LNCaP clone FGC (cell line): ENCODE data around the gene TAF1C.

Experiments used
- DNase-seq: peaks from one replicate; pipeline ENCODE4 v3.0.0-alpha.2; 2011; ENCODE audit warnings: low read depth
- H3K4me3 ChIP-seq: 2 replicates; pipeline ENCODE4 v1.5.1; 2011; ENCODE audit warnings: mild to moderate bottlenecking, low read depth, low read length, control low read depth
- TF ChIP-seq, protein P1 (sequence below): IDR thresholded peaks from 2 replicates; pipeline ENCODE4 v1.5.1; 2012; ENCODE audit warnings: mild to moderate bottlenecking; ENCODE audit not compliant: control insufficient read depth, insufficient read depth; ENCODE audit errors: extremely low read depth

TAF1C gene, protein sequence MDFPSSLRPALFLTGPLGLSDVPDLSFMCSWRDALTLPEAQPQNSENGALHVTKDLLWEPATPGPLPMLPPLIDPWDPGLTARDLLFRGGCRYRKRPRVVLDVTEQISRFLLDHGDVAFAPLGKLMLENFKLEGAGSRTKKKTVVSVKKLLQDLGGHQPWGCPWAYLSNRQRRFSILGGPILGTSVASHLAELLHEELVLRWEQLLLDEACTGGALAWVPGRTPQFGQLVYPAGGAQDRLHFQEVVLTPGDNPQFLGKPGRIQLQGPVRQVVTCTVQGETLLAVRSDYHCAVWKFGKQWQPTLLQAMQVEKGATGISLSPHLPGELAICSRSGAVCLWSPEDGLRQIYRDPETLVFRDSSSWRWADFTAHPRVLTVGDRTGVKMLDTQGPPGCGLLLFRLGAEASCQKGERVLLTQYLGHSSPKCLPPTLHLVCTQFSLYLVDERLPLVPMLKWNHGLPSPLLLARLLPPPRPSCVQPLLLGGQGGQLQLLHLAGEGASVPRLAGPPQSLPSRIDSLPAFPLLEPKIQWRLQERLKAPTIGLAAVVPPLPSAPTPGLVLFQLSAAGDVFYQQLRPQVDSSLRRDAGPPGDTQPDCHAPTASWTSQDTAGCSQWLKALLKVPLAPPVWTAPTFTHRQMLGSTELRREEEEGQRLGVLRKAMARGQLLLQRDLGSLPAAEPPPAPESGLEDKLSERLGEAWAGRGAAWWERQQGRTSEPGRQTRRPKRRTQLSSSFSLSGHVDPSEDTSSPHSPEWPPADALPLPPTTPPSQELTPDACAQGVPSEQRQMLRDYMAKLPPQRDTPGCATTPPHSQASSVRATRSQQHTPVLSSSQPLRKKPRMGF

DNA sequence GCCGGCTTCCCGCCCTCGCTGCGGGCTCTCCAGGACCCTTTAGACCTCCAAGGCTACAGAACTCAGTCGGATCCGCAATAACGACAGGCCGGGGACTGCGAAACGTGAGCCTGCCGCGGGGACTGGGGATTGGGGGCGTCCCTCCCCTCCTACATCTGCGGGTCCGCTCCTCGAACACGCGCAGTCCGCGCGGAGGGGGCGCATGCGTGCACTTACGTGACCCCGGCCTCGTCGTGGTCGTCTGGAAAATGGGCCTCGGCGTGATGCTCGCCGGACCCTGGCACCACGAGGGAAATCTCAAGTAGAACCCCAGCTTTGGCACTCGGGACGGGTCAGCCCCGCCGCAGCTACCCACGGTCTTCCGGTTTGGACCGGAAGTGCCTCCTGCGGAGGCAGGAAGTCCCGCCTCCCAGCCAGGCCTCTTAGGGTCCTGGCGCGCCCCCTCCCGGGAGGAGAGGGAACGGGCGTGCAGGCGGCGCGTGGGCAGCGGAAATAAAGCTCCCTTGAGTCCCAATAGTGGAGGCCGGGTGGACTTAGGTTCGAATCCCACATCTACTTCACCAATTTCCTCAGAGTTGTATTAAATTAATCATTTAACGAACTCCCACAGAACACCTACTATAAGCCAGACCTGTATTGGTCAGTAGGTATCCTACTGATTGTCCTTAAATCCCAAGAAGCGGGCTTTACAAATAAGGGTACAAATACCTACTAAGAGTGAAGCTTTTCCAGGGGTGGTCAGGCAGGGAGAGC is at the start of gene TAF1C:
Gene TAF1C, minus strand, starts transcription at position 373 of the 753 bp plus-strand sequence. CDS start 2,069 bp downstream, outside the sequence.
- DNase-seq: peak; percentile 75
- TF ChIP-seq, protein P1, sequence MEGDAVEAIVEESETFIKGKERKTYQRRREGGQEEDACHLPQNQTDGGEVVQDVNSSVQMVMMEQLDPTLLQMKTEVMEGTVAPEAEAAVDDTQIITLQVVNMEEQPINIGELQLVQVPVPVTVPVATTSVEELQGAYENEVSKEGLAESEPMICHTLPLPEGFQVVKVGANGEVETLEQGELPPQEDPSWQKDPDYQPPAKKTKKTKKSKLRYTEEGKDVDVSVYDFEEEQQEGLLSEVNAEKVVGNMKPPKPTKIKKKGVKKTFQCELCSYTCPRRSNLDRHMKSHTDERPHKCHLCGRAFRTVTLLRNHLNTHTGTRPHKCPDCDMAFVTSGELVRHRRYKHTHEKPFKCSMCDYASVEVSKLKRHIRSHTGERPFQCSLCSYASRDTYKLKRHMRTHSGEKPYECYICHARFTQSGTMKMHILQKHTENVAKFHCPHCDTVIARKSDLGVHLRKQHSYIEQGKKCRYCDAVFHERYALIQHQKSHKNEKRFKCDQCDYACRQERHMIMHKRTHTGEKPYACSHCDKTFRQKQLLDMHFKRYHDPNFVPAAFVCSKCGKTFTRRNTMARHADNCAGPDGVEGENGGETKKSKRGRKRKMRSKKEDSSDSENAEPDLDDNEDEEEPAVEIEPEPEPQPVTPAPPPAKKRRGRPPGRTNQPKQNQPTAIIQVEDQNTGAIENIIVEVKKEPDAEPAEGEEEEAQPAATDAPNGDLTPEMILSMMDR: peak; percentile 93
- H3K4me3 ChIP-seq: peak within 1 kb of the TSS; percentile 100

DNA sequence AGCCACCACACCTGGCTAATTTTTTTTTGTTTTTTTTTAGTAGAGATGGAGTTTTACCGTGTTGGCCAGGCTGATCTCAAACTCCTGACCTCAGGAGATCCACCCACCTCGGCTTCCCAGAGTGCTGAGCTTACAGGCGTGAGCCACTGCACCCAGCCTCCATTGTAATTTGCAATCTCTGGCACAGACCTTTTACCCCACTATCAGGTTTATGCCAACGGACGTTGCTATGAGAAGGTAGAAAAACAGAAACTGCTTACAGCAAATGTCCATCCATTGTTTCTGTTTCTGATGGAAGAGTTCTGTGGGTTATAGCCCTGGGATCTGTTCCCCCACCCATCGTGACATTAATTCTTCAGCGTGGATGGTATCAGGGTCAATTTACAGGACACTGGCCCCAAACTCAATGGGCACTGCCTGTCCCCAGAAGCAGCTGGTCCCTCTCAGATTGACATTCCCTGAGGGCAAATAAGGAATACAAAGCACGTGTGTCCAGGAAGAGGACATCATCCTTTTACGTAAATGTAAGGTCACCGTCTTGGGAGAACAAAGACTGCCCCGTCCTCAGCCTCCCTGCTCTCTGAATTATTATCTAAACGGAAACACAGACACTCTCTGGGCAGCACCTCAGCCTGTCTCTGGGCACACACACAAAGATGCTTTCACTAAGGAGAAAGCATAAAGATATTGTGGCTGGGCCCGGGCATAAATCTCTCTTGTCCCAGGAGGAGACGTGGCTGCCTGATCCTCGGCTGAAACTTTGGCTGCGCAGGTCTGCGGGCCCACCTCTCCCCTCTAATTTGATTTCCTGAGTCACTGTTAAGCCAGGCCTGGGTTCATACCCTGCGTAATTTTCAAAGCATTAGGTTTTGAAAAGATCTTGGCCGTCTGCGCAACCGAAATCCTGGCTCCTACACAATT is 47.7 kb upstream of the TAF1C start:
- no peak for DNase-seq
- no peak overlapping the region for H3K4me3 ChIP-seq
- TF ChIP-seq, protein P1: no peak

DNA sequence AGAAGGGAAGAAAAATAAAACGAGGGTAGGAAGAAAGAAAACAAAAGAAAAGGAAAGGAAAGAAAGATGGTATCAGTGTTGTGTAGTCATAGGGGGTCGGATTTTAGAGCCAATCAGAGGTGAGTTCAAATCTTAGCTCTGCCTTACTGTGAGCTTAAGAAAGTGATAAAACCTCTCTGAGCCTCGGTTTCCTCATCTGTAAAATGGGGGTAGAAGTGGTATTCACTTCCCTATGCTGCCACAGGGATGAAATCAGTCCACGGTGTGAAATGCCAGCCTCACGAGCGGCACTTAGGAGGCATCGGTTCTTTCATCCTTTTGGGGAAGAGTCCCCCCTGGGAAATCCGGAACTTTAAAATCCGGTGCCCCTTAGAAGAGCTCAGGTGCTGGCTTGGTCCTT is 46.9 kb upstream of the TAF1C start:
- H3K4me3 ChIP-seq: no peak overlapping the region
- TF ChIP-seq, protein P1: no peak
- DNase-seq: no peak

DNA sequence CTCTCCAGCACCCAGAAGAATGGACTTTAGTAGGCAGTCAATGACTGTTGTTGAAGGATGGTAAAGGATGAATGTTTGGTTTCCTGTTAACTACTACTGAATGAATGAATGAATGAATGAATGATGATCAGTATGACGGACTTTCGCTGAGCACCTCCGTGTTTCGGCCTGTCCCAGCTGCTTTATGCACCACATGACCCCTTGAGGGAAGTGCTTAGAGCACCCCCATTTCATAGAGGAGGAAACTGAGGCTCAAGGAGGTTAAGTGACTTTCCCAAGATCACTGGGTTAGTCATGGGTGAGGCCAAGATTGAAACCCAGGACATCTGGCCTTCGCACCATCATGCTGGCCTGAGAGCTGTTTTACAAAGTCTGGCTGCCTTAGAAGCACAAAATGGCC is 46.1 kb upstream of the TAF1C start:
- TF ChIP-seq, protein P1: no peak
- H3K4me3 ChIP-seq: no peak overlapping the region
- no peak for DNase-seq

DNA sequence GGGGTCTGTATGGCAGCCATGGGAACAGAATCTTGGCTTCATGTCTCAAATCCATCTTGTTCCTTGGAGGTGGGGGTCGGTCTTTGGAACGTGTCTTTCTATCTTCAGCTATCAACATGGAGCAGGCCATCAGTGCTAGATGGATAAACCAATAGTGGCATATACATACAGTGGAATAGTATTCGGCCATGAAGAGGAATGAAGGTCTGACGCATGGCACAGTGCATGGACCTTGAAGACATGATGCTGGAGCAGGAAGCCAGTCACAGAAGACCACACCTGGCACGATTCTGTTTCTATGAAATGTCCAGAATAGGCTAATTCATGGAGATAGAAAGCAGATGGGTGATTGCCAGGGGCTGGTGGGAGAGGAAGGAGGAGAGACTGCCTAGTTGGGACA is 45.2 kb upstream of the TAF1C start:
- no peak for DNase-seq
- TF ChIP-seq, protein P1: no peak
- no peak overlapping the region for H3K4me3 ChIP-seq

DNA sequence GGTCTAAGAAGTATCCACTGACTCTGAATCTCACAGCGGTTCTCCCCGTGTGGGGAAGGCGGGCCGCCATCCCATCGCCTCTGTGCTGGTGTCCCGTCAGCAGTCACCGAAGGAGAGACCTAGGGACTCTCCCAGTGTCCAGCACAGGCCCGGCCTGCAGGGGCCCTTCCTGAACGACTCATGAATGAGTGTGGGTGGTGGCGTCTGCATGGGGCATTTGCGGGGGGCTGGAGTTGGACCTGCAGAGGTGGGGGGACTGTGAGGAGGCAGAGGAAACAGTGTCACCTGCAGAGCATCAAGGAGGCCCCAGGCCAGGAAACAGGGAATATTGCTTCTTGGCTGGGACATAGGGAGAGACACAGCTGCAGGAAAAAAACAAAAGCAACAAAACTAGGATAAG is 42.6 kb upstream of the TAF1C start:
- DNase-seq: no peak
- no peak overlapping the region for H3K4me3 ChIP-seq
- TF ChIP-seq, protein P1: no peak
